IMR-90 (cell line): ENCODE data around the gene CPLX4. TPM values are rescaled to one million over a fixed set of nuclear protein-coding genes. Genes with fewer than 3 reads are reported as not detected.

Experiments used
- ATAC-seq: fragments of 200-7000 bp; cut with Tn5 transposase; 2 replicates; pipeline ENCODE4 v1.9.1; 2020; ENCODE audit warnings: low read depth, mild to moderate bottlenecking, moderate library complexity
- BruUV-seq: library from RNA; stranded (reverse); fragments of 400-500 nt; replicated peaks from 2 replicates; lab custom pipeline; 2021; lab: Mats Ljungman, UMichigan
- CTCF ChIA-PET: fragments of 300-600 bp; formaldehyde crosslinking; extraction: SDS; loops from one replicate; lab custom pipeline; 2021; ENCODE audit warnings: antibody characterized with exemption; lab: Yijun Ruan, JAX
- POLR2A ChIA-PET: fragments of 300-600 bp; sonication (Branson Sonifier 250); formaldehyde crosslinking; loops from one replicate; lab custom pipeline; 2022; ENCODE audit warnings: antibody characterized with exemption; ENCODE audit not compliant: unreplicated experiment; lab: Charles Lee
- DNase-seq: peaks from one replicate; pipeline ENCODE4 v3.0.0; 2013
- H2AFZ ChIP-seq: replicated peaks from 2 replicates; pipeline ENCODE3; 2013; ENCODE audit warnings: low read length, mild to moderate bottlenecking; ENCODE audit not compliant: poor library complexity
- H2AK5ac ChIP-seq: 2 replicates; pipeline ENCODE4 v1.6.1; 2013; ENCODE audit warnings: low read depth, low read length, inconsistent platforms
- H2AK9ac ChIP-seq: replicated peaks from 2 replicates; pipeline ENCODE3; 2013; ENCODE audit warnings: mild to moderate bottlenecking, low read depth, low read length, moderate library complexity; ENCODE audit not compliant: poor library complexity
- H2BK120ac ChIP-seq: 2 replicates; pipeline ENCODE4 v1.6.1; 2013; ENCODE audit warnings: low read depth, low read length, inconsistent platforms
- H2BK15ac ChIP-seq: 3 replicates; pipeline ENCODE4 v1.6.1; 2013; ENCODE audit warnings: low read depth, low read length, inconsistent platforms
- H2BK20ac ChIP-seq: 2 replicates; pipeline ENCODE4 v1.6.1; 2013; ENCODE audit warnings: low read depth, mild to moderate bottlenecking, inconsistent platforms, low read length, moderate library complexity
- H2BK5ac ChIP-seq: 2 replicates; pipeline ENCODE4 v1.6.1; 2013; ENCODE audit warnings: mild to moderate bottlenecking, low read depth, low read length, inconsistent platforms; ENCODE audit not compliant: poor library complexity, severe bottlenecking
- H3K14ac ChIP-seq: replicated peaks from 2 replicates; pipeline ENCODE4 v1.6.1; 2013; ENCODE audit warnings: low read depth, low read length, inconsistent platforms
- H3K18ac ChIP-seq: 2 replicates; pipeline ENCODE4 v1.6.1; 2013; ENCODE audit warnings: low read depth, low read length, control low read depth
- H3K23ac ChIP-seq: 2 replicates; pipeline ENCODE4 v1.6.1; 2013; ENCODE audit warnings: low read depth, low read length, inconsistent platforms
- H3K27ac ChIP-seq: 2 replicates; pipeline ENCODE4 v1.5.1; 2013; ENCODE audit warnings: mild to moderate bottlenecking, control low read depth, low read length; ENCODE audit not compliant: insufficient read depth
- H3K27me3 ChIP-seq: 2 replicates; pipeline ENCODE4 v1.6.1; 2013; ENCODE audit warnings: low read length; ENCODE audit not compliant: control insufficient read depth, insufficient read depth
- H3K36me3 ChIP-seq: 2 replicates; pipeline ENCODE4 v1.6.1; 2013; ENCODE audit warnings: low read length, mixed read lengths; ENCODE audit not compliant: control insufficient read depth, insufficient read depth
- H3K4ac ChIP-seq: 2 replicates; pipeline ENCODE4 v1.6.1; 2013; ENCODE audit warnings: low read depth, low read length, inconsistent platforms
- H3K4me1 ChIP-seq: 2 replicates; pipeline ENCODE4 v1.6.1; 2013; ENCODE audit warnings: low read length, mixed read lengths; ENCODE audit not compliant: control insufficient read depth, insufficient read depth
- H3K4me2 ChIP-seq: 2 replicates; pipeline ENCODE4 v1.6.1; 2013; ENCODE audit warnings: low read depth, mild to moderate bottlenecking, control low read depth, low read length, moderate library complexity
- H3K4me3 ChIP-seq: 2 replicates; pipeline ENCODE4 v1.5.1; 2013; ENCODE audit warnings: low read depth, mild to moderate bottlenecking, control low read depth, low read length, moderate library complexity; ENCODE audit not compliant: insufficient read depth
- H3K56ac ChIP-seq: 2 replicates; pipeline ENCODE4 v1.6.1; 2013; ENCODE audit warnings: low read length, inconsistent platforms; ENCODE audit not compliant: insufficient read depth; ENCODE audit errors: extremely low read depth
- H3K79me1 ChIP-seq, 2 experiments: 2 replicates each; pipeline ENCODE4 v1.6.1; 2013; ENCODE audit warnings: low read length in 2 of 2, inconsistent platforms in 1 of 2, low read depth in 1 of 2
- H3K9ac ChIP-seq: 2 replicates; pipeline ENCODE4 v1.6.1; 2013; ENCODE audit warnings: low read depth, low read length, control low read depth
- H3K9me1 ChIP-seq: 2 replicates; pipeline ENCODE4 v1.6.1; 2013; ENCODE audit warnings: low read length, inconsistent platforms; ENCODE audit not compliant: insufficient read depth
- H3K9me3 ChIP-seq: 2 replicates; pipeline ENCODE4 v1.6.1; 2013; ENCODE audit warnings: low read length; ENCODE audit not compliant: control insufficient read depth, insufficient read depth
- H4K20me1 ChIP-seq: 2 replicates; pipeline ENCODE4 v1.6.1; 2013; ENCODE audit warnings: low read length, inconsistent platforms; ENCODE audit not compliant: insufficient read depth
- H4K5ac ChIP-seq: 2 replicates; pipeline ENCODE4 v1.6.1; 2013; ENCODE audit warnings: mild to moderate bottlenecking, low read depth, low read length, control low read depth
- H4K8ac ChIP-seq, 2 experiments: 2 replicates each; pipeline ENCODE4 v1.6.1; 2013; ENCODE audit warnings: low read depth in 2 of 2, low read length in 2 of 2, control low read depth in 1 of 2, inconsistent platforms in 1 of 2
- H4K91ac ChIP-seq: 2 replicates; pipeline ENCODE4 v1.6.1; 2013; ENCODE audit warnings: low read depth, low read length, inconsistent platforms; ENCODE audit not compliant: insufficient read depth
- CEBPB ChIP-seq: IDR thresholded peaks from 2 replicates; pipeline ENCODE4 v1.6.1; 2012; ENCODE audit warnings: low read depth, low read length, improper control_type of control experiment
- FOS ChIP-seq: fragments of 150-350 bp; IDR thresholded peaks from 2 replicates; pipeline ENCODE4 v1.6.1; 2016; ENCODE audit warnings: low read depth, low read length
- MAZ ChIP-seq: IDR thresholded peaks from 2 replicates; pipeline ENCODE4 v1.6.1; 2012; ENCODE audit warnings: low read depth, mild to moderate bottlenecking, low read length, improper control_type of control experiment, moderate library complexity, borderline replicate concordance
- POLR2A ChIP-seq: IDR thresholded peaks from 2 replicates; pipeline ENCODE4 v1.6.1; 2012; ENCODE audit warnings: mild to moderate bottlenecking, low read depth, low read length
- WGBS, 2 experiments: methylation state at CpG; one replicate each; pipeline versions ENCODE4 v1.1.5 to v1.1.7; 2013; ENCODE audit warnings: missing lambda C conversion rate in 2 of 2; ENCODE audit not compliant: insufficient read length in 1 of 2; ENCODE audit errors: extremely low coverage in 2 of 2; 5-methylcytosine and 5-hydroxymethylcytosine counted together
- dilution Hi-C: fragments of 300-500 bp; cut with HindIII; formaldehyde crosslinking; loops from one replicate; pipeline ENCODE4 v1.14.3; 2018; ENCODE audit warnings: low sequenced_read_pairs; ENCODE audit not compliant: unreplicated experiment
- in situ Hi-C: fragments of 300-500 bp; cut with MboI; formaldehyde crosslinking; loops from 3 replicates; pipeline ENCODE4 v1.14.3; 2019; ENCODE audit warnings: low sequenced_read_pairs, inconsistent platforms, mixed read lengths
- intact Hi-C: fragments of 100-400 bp; cut with micrococcal nuclease; formaldehyde crosslinking; loops from 2 replicates; pipeline ENCODE4 v1.10.0; 2022
- polyA plus RNA-seq, 3 experiments: library from polyadenylated mRNA; depleted of rRNA; stranded (reverse); fragments of >200 nt; gene quantifications; 2 replicates each; pipeline ENCODE4 v1.2.3, GENCODE V29; 2012; ENCODE audit warnings: low replicate concordance in 1 of 3
- total RNA-seq: library from RNA; depleted of rRNA; stranded (reverse); fragments of >200 nt; gene quantifications from 2 replicates; pipeline ENCODE4 v1.2.3, GENCODE V29; 2012
- TF ChIP-seq, protein P1 (sequence below): fragments of 150-350 bp; IDR thresholded peaks from 2 replicates; pipeline ENCODE4 v1.6.1; 2017; ENCODE audit warnings: mild to moderate bottlenecking, antibody characterized with exemption, low read length, low read depth

The CPLX4 gene
- total and polyA plus RNA-seq, 2 of the 4 experiments (the other 2 are of a cell fraction), result not detected

DNA sequence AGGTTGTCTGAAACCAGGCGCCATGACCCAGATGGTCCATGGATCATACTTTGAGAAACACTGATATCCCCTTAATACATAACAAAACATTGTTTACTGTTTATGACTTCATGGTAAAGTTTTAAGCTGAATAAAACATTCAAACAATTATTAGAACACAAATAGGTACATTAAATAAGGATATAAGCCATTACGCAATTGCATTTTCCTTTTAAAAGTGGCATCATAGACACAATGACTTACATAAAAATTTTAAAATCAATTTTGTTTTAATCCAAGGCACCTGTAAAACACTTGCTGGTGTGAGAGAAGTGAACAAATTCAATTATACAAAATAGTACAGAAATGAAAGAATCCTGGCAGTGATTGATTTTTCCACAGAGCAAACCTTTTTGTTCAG is 10.2 kb upstream of the CPLX4 start:
- peaks cover 2% of the 10 kb centered on the region; the same call in 1 of the 2 replicates for H3K9me1 ChIP-seq
- TF ChIP-seq POLR2A (no peak), MAZ (no peak), FOS (no peak), CEBPB (peak; percentile 74)
- TF ChIP-seq, protein P1, sequence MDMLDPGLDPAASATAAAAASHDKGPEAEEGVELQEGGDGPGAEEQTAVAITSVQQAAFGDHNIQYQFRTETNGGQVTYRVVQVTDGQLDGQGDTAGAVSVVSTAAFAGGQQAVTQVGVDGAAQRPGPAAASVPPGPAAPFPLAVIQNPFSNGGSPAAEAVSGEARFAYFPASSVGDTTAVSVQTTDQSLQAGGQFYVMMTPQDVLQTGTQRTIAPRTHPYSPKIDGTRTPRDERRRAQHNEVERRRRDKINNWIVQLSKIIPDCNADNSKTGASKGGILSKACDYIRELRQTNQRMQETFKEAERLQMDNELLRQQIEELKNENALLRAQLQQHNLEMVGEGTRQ, result no peak
- H2AK5ac ChIP-seq, result no peak overlapping the region
- no peaks in the 10 kb centered on the region for H3K4me1 ChIP-seq
- BruUV-seq, result no TSS peak
- H3K36me3 ChIP-seq, result peaks cover 30% of the 10 kb centered on the region
- no peaks in the 10 kb centered on the region for H3K27me3 ChIP-seq
- ATAC-seq (no peak), DNase-seq (no peak)
- no peak overlapping the region for H2BK15ac ChIP-seq
- no peak overlapping the region for H2BK120ac ChIP-seq
- no peak overlapping the region for H3K4ac ChIP-seq
- H3K79me1 ChIP-seq, result peaks cover 2 to 6% of the 10 kb centered on the region in 2 experiments; a peak in 2 of 4 replicates
- dilution Hi-C loops, result no loop called here
- WGBS, 2 experiments, result no CpG with 5 or more reads among the region's 2 CpGs
- no peak overlapping the region for H2BK20ac ChIP-seq
- ChIA-PET POLR2A (no interaction called here), CTCF (no interaction called here)
- H3K23ac ChIP-seq, result no peak overlapping the region
- no peaks in the 10 kb centered on the region for H3K9me3 ChIP-seq
- H3K9ac ChIP-seq, result no peak overlapping the region
- in situ Hi-C loops, result no loop called here
- no peak overlapping the region for H2BK5ac ChIP-seq
- H3K56ac ChIP-seq, result no peak overlapping the region
- H3K27ac ChIP-seq, result no peak overlapping the region
- H3K18ac ChIP-seq, result no peak overlapping the region
- H4K91ac ChIP-seq, result no peak overlapping the region
- H2AFZ ChIP-seq, result no peak overlapping the region
- no peak overlapping the region for H3K4me2 ChIP-seq
- no peak overlapping the region for H4K5ac ChIP-seq
- H3K4me3 ChIP-seq, result no peak overlapping the region
- no peak overlapping the region for H2AK9ac ChIP-seq
- no peak overlapping the region for H3K14ac ChIP-seq
- H4K20me1 ChIP-seq, result peaks cover 2% of the 10 kb centered on the region; the same call in 1 of the 2 replicates
- H4K8ac ChIP-seq, result no peak overlapping the region
- intact Hi-C loops, result no loop called here
